GM18508 (cell line): ENCODE results near the gene PUSL1.

ENCODE experiments used
- ATAC-seq: cut with Tn5 transposase; IDR thresholded peaks from one replicate; pipeline ENCODE4 v1.9.1; 2021; ENCODE audit warnings: moderate number of reproducible peaks; ENCODE audit not compliant: insufficient read depth, unreplicated experiment

The PUSL1 gene

GRCh38 chr1:1348420-1349255 is 40.2 kb downstream of the PUSL1 start:
- ATAC-seq = no peak

- no peak for ATAC-seq
These were observed 41.0 kb downstream of the PUSL1 start, which contains the start of gene DVL1 for GRCh38 chr1:1349256-1350012. TSS of gene DVL1 (minus strand) at chr1:1349418. CDS start at chr1:1349065, 353 bp downstream.

GRCh38 chr1:1351511-1352427 is 43.4 kb downstream of the PUSL1 start:
- no peak for ATAC-seq

- ATAC-seq = no peak
These were observed 44.5 kb downstream of the PUSL1 start for GRCh38 chr1:1352786-1353388.

GRCh38 chr1:1353389-1354151 is 45.2 kb downstream of the PUSL1 start:
- no peak for ATAC-seq

- no peak for ATAC-seq
These were observed 46.2 kb downstream of the PUSL1 start for GRCh38 chr1:1354271-1355247.

GRCh38 chr1:1355416-1355815 is 47.0 kb downstream of the PUSL1 start:
- no peak for ATAC-seq

- no peak for ATAC-seq
These were observed 47.9 kb downstream of the PUSL1 start for GRCh38 chr1:1356166-1356795.

GRCh38 chr1:1356796-1357401 is 48.5 kb downstream of the PUSL1 start:
- no peak for ATAC-seq

GRCh38 chr1:1357871-1358432 is 49.6 kb downstream of the PUSL1 start:
- ATAC-seq = no peak

GRCh38 chr1:1358433-1359271 is 50.3 kb downstream of the PUSL1 start, which contains the start of gene MXRA8:
TSS of gene MXRA8 (minus strand) at chr1:1358555. CDS start at chr1:1358504, 51 bp downstream.
- ATAC-seq = no peak

GRCh38 chr1:1359308-1359663 is 50.9 kb downstream of the PUSL1 start:
- no peak for ATAC-seq

GRCh38 chr1:1359664-1360468 is 51.5 kb downstream of the PUSL1 start:
- no peak for ATAC-seq

GRCh38 chr1:1360506-1361169 is 52.2 kb downstream of the PUSL1 start:
- no peak for ATAC-seq
